ENCODE measurements around the gene ODAD4. TPM values are rescaled to one million over a fixed set of nuclear protein-coding genes. Genes with fewer than 3 reads are reported as not detected.

The ODAD4 gene
- total and polyA plus RNA-seq, 2 of the 8 experiments (the other 6 are each of a cell fraction or from before 2014, with no cell fraction given), result 0.48 to 1.3 TPM

DNA sequence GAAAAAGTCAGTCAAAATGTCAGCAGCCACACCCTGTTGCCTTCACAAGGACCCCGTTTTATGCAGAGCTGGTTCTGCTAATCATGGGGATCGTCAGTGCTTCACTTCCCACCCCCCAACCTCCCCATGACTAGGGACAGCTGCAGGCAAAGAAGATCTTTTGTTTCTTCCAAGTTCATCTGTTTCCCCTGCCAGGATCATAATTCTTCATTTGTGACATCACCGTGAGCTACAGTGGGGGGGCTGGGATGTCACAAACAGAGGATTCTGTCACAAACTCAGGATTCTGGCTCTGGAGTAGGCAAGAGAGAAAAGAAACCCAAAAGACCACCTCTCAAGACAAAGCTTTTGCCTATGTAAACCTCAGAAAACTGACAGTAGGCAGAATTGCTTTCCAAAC lies 62.2 kb downstream of the ODAD4 start (continued):
- TF ChIP-seq, protein P1, sequence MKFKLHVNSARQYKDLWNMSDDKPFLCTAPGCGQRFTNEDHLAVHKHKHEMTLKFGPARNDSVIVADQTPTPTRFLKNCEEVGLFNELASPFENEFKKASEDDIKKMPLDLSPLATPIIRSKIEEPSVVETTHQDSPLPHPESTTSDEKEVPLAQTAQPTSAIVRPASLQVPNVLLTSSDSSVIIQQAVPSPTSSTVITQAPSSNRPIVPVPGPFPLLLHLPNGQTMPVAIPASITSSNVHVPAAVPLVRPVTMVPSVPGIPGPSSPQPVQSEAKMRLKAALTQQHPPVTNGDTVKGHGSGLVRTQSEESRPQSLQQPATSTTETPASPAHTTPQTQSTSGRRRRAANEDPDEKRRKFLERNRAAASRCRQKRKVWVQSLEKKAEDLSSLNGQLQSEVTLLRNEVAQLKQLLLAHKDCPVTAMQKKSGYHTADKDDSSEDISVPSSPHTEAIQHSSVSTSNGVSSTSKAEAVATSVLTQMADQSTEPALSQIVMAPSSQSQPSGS (IDR thresholded peaks at IDR 0.05; ENCODE audit: low read length), result no peak
- TF ChIP-seq MAFK (IDR thresholded peaks at IDR 0.05; ENCODE audit: low read depth, low read length) (no peak), NANOG (IDR thresholded peaks at IDR 0.05; ENCODE audit: insufficient read depth, low read depth, low read length, poor library complexity, severe bottlenecking) (no peak)

All from H1 (cell line).